ENCODE measurements around the gene TOR1A.

GRCh38 chr9:129770741-129771140, 53.2 kb downstream of the TOR1A start:
- TF ChIP-seq POLR2AphosphoS5 (IDR thresholded peaks at IDR 0.05; ENCODE audit: borderline replicate concordance, low read depth, low read length): no peak
- no peak for TF ChIP-seq EZH2 (IDR thresholded peaks at IDR 0.05)

Measured in SK-N-MC (cell line).